HepG2 (cell line): ENCODE data around the gene SH3BGRL2. TPM values are rescaled to one million over a fixed set of nuclear protein-coding genes. Genes with fewer than 3 reads are reported as not detected.

Experiments
- AGO1 ChIP-seq: fragments of 200-400 bp; formaldehyde crosslinking; IDR thresholded peaks from 2 replicates; pipeline ENCODE4 v1.6.1; 2017; ENCODE audit warnings: mild to moderate bottlenecking, low read depth, low read length, moderate library complexity; ENCODE audit not compliant: poor library complexity, severe bottlenecking
- DR1 ChIP-seq: sonication (generic); formaldehyde crosslinking; IDR thresholded peaks from 2 replicates; pipeline ENCODE4 v1.8.0; 2021; ENCODE audit warnings: mild to moderate bottlenecking, missing genetic modification reagents, inconsistent platforms
- GABPB1 ChIP-seq: IDR thresholded peaks from 2 replicates; pipeline ENCODE4 v1.6.1; 2016; ENCODE audit warnings: mild to moderate bottlenecking, missing genetic modification reagents, moderate library complexity, missing compliant biosample characterization
- HNF4A ChIP-seq: sonication (generic); formaldehyde crosslinking; IDR thresholded peaks from 2 replicates; pipeline ENCODE4 v1.4.0; 2020; ENCODE audit warnings: missing genetic modification reagents
- IRF2 ChIP-seq: IDR thresholded peaks from 2 replicates; pipeline ENCODE4 v1.6.1; 2018; ENCODE audit warnings: missing genetic modification reagents, missing compliant biosample characterization
- KLF12 ChIP-seq: sonication (generic); formaldehyde crosslinking; IDR thresholded peaks from 2 replicates; pipeline ENCODE4 v1.4.0; 2020; ENCODE audit warnings: missing genetic modification reagents, borderline replicate concordance
- NCOA2 ChIP-seq: sonication (generic); formaldehyde crosslinking; IDR thresholded peaks from 2 replicates; pipeline ENCODE4 v1.8.0; 2022; ENCODE audit warnings: inconsistent platforms
- NFKB2 ChIP-seq: sonication (generic); formaldehyde crosslinking; IDR thresholded peaks from 2 replicates; pipeline ENCODE4 v1.4.0; 2020; ENCODE audit warnings: missing genetic modification reagents, borderline replicate concordance
- PCBP2 ChIP-seq: fragments of 200-400 bp; formaldehyde crosslinking; optimal IDR thresholded peaks from 2 replicates; pipeline ENCODE3; 2018; ENCODE audit warnings: low read length, low read depth; ENCODE audit not compliant: poor library complexity, severe bottlenecking
- SRSF4 ChIP-seq: fragments of 200-400 bp; formaldehyde crosslinking; IDR thresholded peaks from one replicate; pipeline ENCODE4 v1.6.1; 2018; ENCODE audit warnings: mild to moderate bottlenecking, low read depth, low read length, moderate library complexity; ENCODE audit not compliant: poor library complexity, severe bottlenecking
- TEAD2 ChIP-seq: sonication (generic); formaldehyde crosslinking; IDR thresholded peaks from 2 replicates; pipeline ENCODE4 v1.9.0; 2021; ENCODE audit warnings: missing genetic modification reagents
- ZBTB7B ChIP-seq: sonication (generic); formaldehyde crosslinking; IDR thresholded peaks from 2 replicates; pipeline ENCODE4 v1.4.0; 2020; ENCODE audit warnings: missing genetic modification reagents
- ZNF12 ChIP-seq: sonication (generic); formaldehyde crosslinking; IDR thresholded peaks from 2 replicates; pipeline ENCODE4 v1.5.0; 2020; ENCODE audit warnings: missing genetic modification reagents
- ZNF143 ChIP-seq: sonication (generic); formaldehyde crosslinking; IDR thresholded peaks from 2 replicates; pipeline ENCODE4 v1.4.0; 2020; ENCODE audit warnings: missing genetic modification reagents
- ZNF256 ChIP-seq: sonication (generic); formaldehyde crosslinking; conservative IDR thresholded peaks from 2 replicates; pipeline ENCODE4 v1.4.0; 2020; ENCODE audit warnings: missing genetic modification reagents
- ZNF263 ChIP-seq: sonication (generic); formaldehyde crosslinking; IDR thresholded peaks from 2 replicates; pipeline ENCODE4 v1.4.0; 2020; ENCODE audit warnings: missing genetic modification reagents
- ZNF382 ChIP-seq: sonication (generic); formaldehyde crosslinking; IDR thresholded peaks from 2 replicates; pipeline ENCODE4 v1.5.0; 2020; ENCODE audit warnings: missing genetic modification reagents, mild to moderate bottlenecking, borderline replicate concordance
- ZNF441 ChIP-seq: sonication (generic); formaldehyde crosslinking; IDR thresholded peaks from 2 replicates; pipeline ENCODE4 v1.7.0; 2021; ENCODE audit warnings: missing genetic modification reagents, borderline replicate concordance
- ZNF468 ChIP-seq: sonication (generic); formaldehyde crosslinking; IDR thresholded peaks from 2 replicates; pipeline ENCODE4 v1.8.0; 2022; ENCODE audit warnings: mild to moderate bottlenecking, moderate library complexity, missing genetic modification reagents
- ZNF782 ChIP-seq: sonication (generic); formaldehyde crosslinking; IDR thresholded peaks from 2 replicates; pipeline ENCODE4 v1.4.0; 2020; ENCODE audit warnings: missing genetic modification reagents, mild to moderate bottlenecking, borderline replicate concordance
- ZSCAN25 ChIP-seq: sonication (generic); formaldehyde crosslinking; IDR thresholded peaks from 2 replicates; pipeline ENCODE4 v1.8.0; 2022; ENCODE audit warnings: mild to moderate bottlenecking, missing genetic modification reagents
- polyA plus RNA-seq, 8 experiments: library from polyadenylated mRNA; depleted of rRNA in 3 of 8; stranded (reverse) in 7 of 8; unstranded in 1 of 8; fragments of >200 nt; fragmentation: Illumina TruSeq in 4 of 8; extraction: Trizol in 4 of 8; gene quantifications; 2 replicates each; pipeline versions ENCODE4 v1.2.1 to v1.2.3, GENCODE V29; 2011 to 2016; ENCODE audit warnings: low read depth in 4 of 8, missing spikeins in 1 of 8, mixed read lengths in 1 of 8; ENCODE audit not compliant: insufficient read depth in 1 of 8
- total RNA-seq, 5 experiments: library from RNA; depleted of rRNA; stranded (reverse); fragments of >200 nt; fragmentation: Illumina TruSeq; extraction: Trizol; gene quantifications; 2 replicates each; pipeline ENCODE4 v1.2.3, GENCODE V29; 2016; ENCODE audit warnings: low read depth in 1 of 5
- TF ChIP-seq, protein P1 (sequence below), 2 experiments: sonication (generic) in 1 of 2; formaldehyde crosslinking in 1 of 2; IDR thresholded peaks; 2 replicates each; pipeline versions ENCODE4 v1.6.1 to v1.9.0; 2014 to 2022; ENCODE audit warnings: antibody characterized with exemption in 1 of 2, borderline replicate concordance in 1 of 2, inconsistent platforms in 1 of 2, low read depth in 1 of 2, missing genetic modification reagents in 1 of 2
- TF ChIP-seq, protein P2 (sequence below): sonication (generic); formaldehyde crosslinking; IDR thresholded peaks from 2 replicates; pipeline ENCODE4 v1.8.0; 2022; ENCODE audit warnings: mild to moderate bottlenecking, missing genetic modification reagents

SH3BGRL2 gene
- total and polyA plus RNA-seq, 2 of the 13 experiments (the other 11 are each of a cell fraction or from before 2014, with no cell fraction given) = 10.9 to 28.8 TPM

DNA sequence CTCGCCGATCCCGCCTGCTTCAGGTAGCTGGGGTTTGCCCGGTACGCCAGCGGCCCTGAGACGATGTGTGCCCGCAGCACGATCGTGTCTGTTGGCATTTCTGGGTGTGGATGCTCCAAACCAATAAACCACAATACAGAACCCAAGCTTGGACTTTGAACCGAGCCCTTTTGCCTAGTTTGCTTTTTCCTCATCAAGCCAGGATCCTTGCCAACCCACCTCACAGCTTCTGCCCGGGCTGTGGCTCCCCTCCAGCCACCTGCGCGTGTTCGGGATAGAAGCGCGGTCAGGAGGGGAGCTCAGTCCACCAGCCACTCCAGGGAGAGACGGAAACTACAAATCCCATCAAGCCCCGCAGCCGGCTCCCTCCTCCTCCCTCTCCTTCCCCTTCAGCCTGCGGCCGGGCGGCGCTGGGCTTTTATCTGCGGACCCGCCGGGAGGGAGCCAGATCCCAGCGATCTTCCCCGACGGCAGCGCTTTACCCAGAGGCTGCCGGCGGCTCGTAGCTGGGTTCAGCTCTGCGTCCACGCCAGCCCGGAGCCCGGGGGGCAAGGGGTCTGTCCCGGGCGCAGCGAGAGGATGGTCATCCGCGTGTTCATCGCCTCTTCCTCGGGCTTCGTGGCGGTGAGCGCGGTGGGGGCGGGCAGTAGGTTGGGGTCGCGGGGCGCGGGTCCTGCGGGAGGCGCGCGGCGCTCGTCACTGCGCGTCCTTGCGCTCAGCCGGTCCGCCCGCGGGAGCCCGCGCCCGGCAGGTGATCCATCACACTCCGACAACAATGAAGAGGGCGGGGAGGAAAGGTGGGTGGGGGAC, at the start of gene SH3BGRL2 (continued):
- TF ChIP-seq, protein P1, sequence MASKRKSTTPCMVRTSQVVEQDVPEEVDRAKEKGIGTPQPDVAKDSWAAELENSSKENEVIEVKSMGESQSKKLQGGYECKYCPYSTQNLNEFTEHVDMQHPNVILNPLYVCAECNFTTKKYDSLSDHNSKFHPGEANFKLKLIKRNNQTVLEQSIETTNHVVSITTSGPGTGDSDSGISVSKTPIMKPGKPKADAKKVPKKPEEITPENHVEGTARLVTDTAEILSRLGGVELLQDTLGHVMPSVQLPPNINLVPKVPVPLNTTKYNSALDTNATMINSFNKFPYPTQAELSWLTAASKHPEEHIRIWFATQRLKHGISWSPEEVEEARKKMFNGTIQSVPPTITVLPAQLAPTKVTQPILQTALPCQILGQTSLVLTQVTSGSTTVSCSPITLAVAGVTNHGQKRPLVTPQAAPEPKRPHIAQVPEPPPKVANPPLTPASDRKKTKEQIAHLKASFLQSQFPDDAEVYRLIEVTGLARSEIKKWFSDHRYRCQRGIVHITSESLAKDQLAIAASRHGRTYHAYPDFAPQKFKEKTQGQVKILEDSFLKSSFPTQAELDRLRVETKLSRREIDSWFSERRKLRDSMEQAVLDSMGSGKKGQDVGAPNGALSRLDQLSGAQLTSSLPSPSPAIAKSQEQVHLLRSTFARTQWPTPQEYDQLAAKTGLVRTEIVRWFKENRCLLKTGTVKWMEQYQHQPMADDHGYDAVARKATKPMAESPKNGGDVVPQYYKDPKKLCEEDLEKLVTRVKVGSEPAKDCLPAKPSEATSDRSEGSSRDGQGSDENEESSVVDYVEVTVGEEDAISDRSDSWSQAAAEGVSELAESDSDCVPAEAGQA (IDR thresholded peaks at IDR 0.05; ENCODE audit: low read depth) = no peak
- TF ChIP-seq, protein P1 (CRISPR knock-in tag; IDR thresholded peaks at IDR 0.05; ENCODE audit: borderline replicate concordance) = no peak
- TF ChIP-seq ZNF12 (CRISPR knock-in tag) (no peak), GABPB1 (CRISPR knock-in tag) (peak; percentile 88), ZNF782 (CRISPR knock-in tag) (peak; percentile 15; the same call in 1 of the 2 replicates), PCBP2 (no peak), ZNF468 (CRISPR knock-in tag) (no peak), ZNF382 (CRISPR knock-in tag) (no peak), SRSF4 (no peak), HNF4A (peak; percentile 77), ZBTB7B (CRISPR knock-in tag) (0 out of 2 replicates have a peak, but pooled peaks have one; percentile 32), ZNF256 (CRISPR knock-in tag) (no peak), NFKB2 (CRISPR knock-in tag) (no peak; the same call in 1 of the 2 replicates), DR1 (CRISPR knock-in tag) (no peak), ZNF441 (CRISPR knock-in tag) (peak; percentile 41; the same call in 1 of the 2 replicates), IRF2 (CRISPR knock-in tag) (0 out of 2 replicates have a peak, but pooled peaks have one; percentile 28), KLF12 (no peak), ZNF143 (peak; percentile 91), TEAD2 (CRISPR knock-in tag) (no peak), NCOA2 (CRISPR knock-in tag) (peak; percentile 42; the same call in 1 of the 2 replicates), ZSCAN25 (0 out of 2 replicates have a peak, but pooled peaks have one; percentile 29), ZNF263 (peak; percentile 87), AGO1 (peak; percentile 40)
- TF ChIP-seq, protein P2, sequence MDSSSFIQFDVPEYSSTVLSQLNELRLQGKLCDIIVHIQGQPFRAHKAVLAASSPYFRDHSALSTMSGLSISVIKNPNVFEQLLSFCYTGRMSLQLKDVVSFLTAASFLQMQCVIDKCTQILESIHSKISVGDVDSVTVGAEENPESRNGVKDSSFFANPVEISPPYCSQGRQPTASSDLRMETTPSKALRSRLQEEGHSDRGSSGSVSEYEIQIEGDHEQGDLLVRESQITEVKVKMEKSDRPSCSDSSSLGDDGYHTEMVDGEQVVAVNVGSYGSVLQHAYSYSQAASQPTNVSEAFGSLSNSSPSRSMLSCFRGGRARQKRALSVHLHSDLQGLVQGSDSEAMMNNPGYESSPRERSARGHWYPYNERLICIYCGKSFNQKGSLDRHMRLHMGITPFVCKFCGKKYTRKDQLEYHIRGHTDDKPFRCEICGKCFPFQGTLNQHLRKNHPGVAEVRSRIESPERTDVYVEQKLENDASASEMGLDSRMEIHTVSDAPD (CRISPR knock-in tag) = peak; percentile 45; the same call in 1 of the 2 replicates
